Hematopoietic multipotent progenitor cell treated with erythropoietin and hydrocortisone succinate and interleukin-3 and kit ligand, for 15 days (in vitro differentiated cells): ENCODE measurements around the gene TRAF2.
"Not testable (repeated sequence)": the region's sequence is repeated elsewhere in the genome, so short reads cannot be mapped to it uniquely, and the experiment has no call there.

Source experiments
- DNase-seq: peaks from one replicate; pipeline ENCODE4 v3.0.0-alpha.2; 2015; ENCODE audit warnings: low spot score

The TRAF2 gene

GRCh38 chr9:136885950-136886578 is at the start of gene TRAF2:
Gene TRAF2, plus strand, starts transcription at chr9:136886516. Its CDS starts 12,225 bp downstream, at chr9:136898741.
- DNase-seq, result peak; percentile 97

- DNase-seq, result no peak
Measured at GRCh38 chr9:136837146-136837855, 49.0 kb upstream of the TRAF2 start.

GRCh38 chr9:136837856-136838277 is 48.4 kb upstream of the TRAF2 start:
- DNase-seq, result not testable (repeated sequence)

- no peak for DNase-seq
Measured at GRCh38 chr9:136838314-136839228, 47.7 kb upstream of the TRAF2 start.

- no peak for DNase-seq
Measured at GRCh38 chr9:136839229-136840139, 46.8 kb upstream of the TRAF2 start.

GRCh38 chr9:136840140-136840876 is 46.0 kb upstream of the TRAF2 start:
- no peak for DNase-seq

GRCh38 chr9:136840877-136841645 is 45.3 kb upstream of the TRAF2 start:
- DNase-seq, result no peak

GRCh38 chr9:136841646-136842379 is 44.5 kb upstream of the TRAF2 start:
- not testable (repeated sequence) for DNase-seq

GRCh38 chr9:136842380-136842948 is 43.9 kb upstream of the TRAF2 start, which contains the start of gene AJM1:
Gene AJM1, plus strand, starts transcription at chr9:136842478. Its CDS starts 1,937 bp downstream, at chr9:136844415.
- peak; percentile 73 for DNase-seq

- not testable (repeated sequence) for DNase-seq
Measured at GRCh38 chr9:136843159-136843800, 43.0 kb upstream of the TRAF2 start.

- DNase-seq, result peak; percentile 44
Measured at GRCh38 chr9:136843801-136844740, 42.2 kb upstream of the TRAF2 start.

GRCh38 chr9:136844761-136845464 is 41.4 kb upstream of the TRAF2 start:
- DNase-seq, result no peak

- no peak for DNase-seq
Measured at GRCh38 chr9:136845465-136846260, 40.7 kb upstream of the TRAF2 start.

GRCh38 chr9:136846376-136847087 is 39.8 kb upstream of the TRAF2 start:
- DNase-seq, result no peak
